ENCODE data around the gene GUCA1A.

- no peak for TF ChIP-seq CTCF (conservative IDR thresholded peaks at IDR 0.05; ENCODE audit: low read length)
- no peak for TF ChIP-seq EZH2phosphoT487 (IDR thresholded peaks at IDR 0.05; ENCODE audit: borderline replicate concordance)
Measured at GRCh38 chr6:42140756-42141602, 32.2 kb upstream of the GUCA1A start.
